B cell (primary cell): ENCODE data around the gene PPP1R12C.

Experiments
- CTCF ChIP-seq: fragments of 200-600 bp; IDR thresholded peaks from one replicate; pipeline ENCODE4 v1.8.0; 2022; ENCODE audit warnings: antibody characterized with exemption, mild to moderate bottlenecking
- EZH2 ChIP-seq: IDR thresholded peaks from 2 replicates; pipeline ENCODE4 v1.6.1; 2012; ENCODE audit warnings: borderline replicate concordance, low read depth, mild to moderate bottlenecking, moderate library complexity, low read length; ENCODE audit not compliant: insufficient read depth, poor library complexity, severe bottlenecking

- TF ChIP-seq CTCF: no peak
- no peak for TF ChIP-seq EZH2
Observed at GRCh38 chr19:55081770-55082019, 35.7 kb downstream of the PPP1R12C start.
